ENCODE data around the gene DGCR2.
"Not testable (repeated sequence)": the region's sequence is repeated elsewhere in the genome, so short reads cannot be mapped to it uniquely, and the experiment has no call there.

DGCR2 gene

DNA sequence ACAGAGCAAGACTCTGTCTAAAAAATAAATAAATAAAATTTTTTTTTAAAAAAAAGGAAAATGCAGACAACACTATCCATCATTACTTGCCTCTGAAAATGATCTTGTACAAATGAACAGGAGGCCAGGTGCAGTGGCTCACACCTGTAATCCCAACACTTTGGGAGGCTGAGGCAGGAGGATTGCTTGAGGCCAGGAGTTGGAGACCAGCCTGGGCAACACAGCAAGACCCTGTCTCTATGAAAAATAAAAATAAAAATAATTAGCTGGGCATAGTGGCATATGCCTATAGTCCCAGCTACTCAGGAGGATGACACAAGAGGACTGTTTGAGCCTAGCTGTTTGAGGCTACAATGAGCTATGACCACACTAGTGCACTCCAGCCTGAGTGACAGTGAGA, 49.4 kb downstream of the DGCR2 start:
- not testable (repeated sequence) for DNase-seq

GRCh38 chr22:19070397-19071169, 51.6 kb downstream of the DGCR2 start:
- DNase-seq = no peak

DNA sequence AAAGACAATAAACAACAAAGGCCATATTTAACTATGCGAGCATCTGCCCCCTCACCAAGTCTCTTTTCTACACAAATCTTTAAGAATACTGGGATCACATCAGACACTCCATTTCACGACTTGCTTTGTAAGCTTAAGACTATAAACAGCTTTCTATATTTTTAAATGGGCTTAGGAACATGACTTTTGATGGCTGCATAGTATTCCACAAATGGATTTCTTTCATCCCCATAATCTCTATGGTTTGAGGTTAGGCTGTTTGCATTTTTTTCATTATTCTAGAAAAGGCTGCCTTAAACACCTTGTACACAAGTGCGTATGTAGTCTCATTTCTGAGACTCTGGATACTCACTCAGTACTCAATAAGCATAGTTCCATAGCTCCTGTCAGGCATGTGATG, 52.8 kb downstream of the DGCR2 start:
- DNase-seq = no peak

- DNase-seq = no peak
These were observed 53.4 kb downstream of the DGCR2 start for GRCh38 chr22:19068784-19069271.

DNA sequence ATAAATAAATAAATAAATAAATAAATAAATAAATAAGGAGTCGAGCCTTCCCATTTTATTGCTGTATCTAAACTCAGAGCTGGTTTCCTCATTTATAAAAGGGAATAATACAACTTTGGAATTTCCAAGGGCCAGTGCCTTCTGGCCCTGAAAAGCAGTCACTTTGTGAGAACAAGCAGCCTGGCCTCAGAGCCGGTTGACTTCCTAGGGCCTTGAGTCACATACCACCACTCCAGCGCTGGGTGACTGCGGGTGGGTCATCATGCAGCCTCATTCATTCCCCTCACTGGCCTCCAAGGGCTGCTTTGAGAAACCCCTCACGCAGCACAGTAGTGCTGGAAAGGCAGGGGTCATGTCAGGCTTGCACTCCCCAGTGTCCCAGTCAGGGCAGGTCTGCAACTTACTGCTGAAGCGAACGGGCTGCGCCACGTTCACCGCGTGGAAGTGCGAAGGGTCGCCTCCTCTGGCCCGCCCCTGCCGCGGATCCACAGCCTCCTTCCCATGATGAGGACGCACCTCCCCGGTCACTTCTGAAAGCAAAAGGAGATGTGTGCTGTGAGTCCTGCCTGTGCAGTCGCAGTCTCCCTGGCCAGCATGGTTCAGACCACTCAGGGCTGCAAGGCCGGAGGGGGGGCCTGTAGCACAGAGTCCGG, 54.4 kb downstream of the DGCR2 start:
- no peak for DNase-seq

GRCh38 chr22:19066531-19067271, 55.5 kb downstream of the DGCR2 start:
- DNase-seq = no peak

- DNase-seq = no peak
These were observed 56.3 kb downstream of the DGCR2 start for GRCh38 chr22:19065929-19066328.

DNA sequence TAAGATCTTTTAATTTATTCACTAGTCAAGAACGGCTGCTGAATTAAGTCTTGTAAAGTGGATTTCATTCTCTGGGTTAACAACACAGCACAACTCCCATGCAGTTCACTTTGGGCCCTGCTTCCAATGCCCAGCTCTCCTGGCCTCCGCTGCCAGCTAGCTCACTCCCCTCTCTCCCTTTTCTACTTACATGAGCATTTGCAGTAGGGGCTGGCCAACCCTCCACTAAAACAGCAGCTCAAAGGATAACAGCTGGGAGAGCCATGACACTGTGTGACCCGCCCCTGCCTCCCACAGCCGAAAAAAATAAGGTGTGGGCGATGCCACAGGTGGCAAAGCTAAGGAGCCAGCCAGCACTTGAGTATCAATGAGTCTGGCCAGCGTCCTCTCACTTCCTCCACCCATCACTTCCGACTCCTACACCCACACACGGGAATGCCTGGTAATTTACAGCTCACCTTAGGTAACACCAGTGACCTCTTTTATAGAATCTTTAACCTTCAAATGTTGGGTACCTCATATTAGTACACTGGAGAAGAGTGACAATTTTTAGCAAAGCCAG, 56.8 kb downstream of the DGCR2 start:
- DNase-seq = no peak

DNA sequence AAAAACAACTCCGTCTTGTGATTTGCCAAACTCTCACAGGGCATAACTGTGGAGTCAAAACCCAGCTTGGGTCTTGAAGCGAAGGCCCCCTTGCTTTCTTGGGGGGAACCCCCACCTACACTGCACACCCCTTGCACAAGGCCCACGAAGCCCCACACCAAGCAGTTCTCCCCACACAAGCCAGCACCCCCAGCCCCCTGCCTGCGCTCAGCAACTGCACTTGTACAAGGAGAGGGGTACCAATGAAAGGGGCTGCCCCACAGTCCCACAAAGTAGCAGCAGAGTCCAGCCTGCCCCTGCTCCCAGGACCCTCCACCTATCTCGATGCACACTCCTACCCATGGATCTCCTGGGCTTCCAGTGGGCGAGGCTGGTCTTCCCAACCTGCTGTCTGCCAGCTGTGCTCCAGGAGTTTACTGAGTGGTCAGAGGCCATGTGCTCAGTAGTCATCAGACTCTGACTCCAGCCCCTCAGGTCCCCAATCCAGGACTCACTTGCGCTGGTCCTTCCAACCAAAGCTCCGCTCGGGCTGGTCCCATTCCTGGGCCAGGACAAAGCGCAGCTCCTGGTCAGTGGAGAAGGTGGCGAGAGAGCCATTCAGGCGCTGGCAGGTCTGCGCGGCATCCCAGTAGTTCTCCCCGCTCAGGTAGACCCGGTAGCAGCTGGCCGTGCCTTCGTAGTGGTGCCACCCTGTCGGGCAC, 57.7 kb downstream of the DGCR2 start:
- no peak for DNase-seq

DNA sequence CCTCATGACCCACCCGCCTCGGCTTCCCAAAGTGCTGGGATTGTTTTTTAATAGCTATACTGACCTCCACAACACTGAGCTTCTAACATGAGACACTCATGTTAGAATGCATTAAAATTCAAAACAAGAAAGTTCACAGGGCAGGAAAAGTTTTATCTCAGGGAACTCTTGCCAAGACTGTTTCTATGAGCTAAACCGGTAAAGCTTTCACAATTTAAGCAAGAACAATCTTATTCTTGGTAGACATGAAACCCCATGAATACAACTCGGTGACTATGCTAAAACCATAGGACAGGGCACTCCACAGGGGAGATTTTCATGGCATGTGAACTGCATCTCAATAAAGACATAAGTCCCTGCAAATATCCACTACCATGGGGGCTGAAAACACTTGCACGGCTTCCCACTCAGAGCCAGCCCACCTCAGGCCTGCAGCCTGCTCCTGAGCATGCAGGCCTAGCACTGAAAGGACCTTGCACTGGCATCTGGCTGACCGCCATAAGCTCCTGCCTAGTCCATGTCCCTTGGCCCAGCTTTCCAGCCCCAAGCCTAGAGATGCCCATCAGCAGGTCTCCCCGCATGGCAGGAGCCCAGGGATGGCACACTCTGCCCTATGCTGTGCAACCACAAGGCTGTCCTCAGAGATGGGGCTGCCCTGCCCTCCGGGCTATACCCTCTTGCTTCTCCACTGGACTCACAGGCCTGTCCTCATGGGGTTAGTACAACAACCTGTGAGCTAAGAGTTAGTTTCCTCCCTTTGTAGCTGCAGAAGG, 58.4 kb downstream of the DGCR2 start:
- no peak for DNase-seq

- DNase-seq = no peak
These were observed 59.3 kb downstream of the DGCR2 start for GRCh38 chr22:19062943-19063308.

- no peak for DNase-seq
These were observed 59.9 kb downstream of the DGCR2 start for GRCh38 chr22:19062139-19062942.

DNA sequence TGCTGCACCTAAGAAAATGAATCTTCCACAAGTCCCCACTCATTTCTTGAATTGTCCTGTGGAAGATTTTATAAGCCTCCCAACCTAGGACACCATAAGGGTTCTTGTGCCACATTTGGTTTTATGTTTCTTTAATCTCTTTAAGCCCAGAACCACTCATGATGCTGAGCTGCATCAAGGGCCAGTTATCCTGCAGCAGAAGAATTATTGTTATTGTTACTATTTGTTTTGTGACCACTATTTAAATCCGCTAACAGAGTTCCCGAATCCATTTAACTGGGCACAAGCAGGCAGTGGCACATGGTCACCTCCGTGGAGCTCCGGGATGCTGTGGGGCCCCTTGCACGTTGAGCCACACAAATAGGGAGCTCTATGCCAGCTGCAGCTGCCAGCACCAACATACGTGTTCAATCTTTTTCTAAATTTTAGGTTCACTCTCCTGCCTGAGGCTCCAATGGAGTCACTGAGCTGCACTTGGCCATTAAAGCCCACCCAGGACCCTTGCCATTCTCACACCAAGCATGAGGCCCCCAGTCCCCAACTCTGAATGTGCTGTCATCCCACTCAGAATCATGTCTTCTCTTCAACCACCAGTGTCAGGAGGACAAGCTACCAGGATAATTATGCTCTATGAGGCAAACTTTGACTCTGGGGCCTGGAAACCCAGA, 60.6 kb downstream of the DGCR2 start:
- DNase-seq = no peak

DNA sequence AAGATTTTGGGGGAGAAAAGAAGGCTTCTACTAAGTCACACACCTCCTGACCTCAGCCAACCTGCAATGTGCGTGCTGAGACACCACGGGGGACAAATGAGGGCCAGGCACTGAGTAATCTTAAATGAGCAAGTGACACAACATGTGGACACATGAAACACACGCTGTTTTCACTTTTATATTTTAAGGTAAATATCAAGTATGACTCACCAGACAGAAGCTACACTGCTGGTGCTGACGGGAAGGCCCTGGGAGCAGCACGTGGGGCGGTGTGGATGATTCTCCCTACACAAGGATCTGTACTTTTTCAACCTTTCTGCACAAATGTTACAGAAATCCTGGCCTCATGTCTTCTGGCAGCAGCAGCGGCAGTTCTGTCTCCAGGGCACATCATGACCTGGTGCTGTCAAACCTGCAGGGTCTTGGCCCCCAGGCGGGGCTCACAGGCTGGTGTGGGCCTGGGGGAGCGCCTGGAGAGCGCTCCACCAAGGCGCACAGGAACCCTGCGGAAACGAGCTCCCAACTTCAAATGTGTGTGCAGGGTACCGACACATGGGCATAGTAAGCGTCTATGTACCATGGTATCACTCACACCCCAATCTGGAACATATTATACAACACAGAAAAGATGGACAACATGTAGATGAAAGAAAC, 61.7 kb downstream of the DGCR2 start:
- no peak for DNase-seq

DNA sequence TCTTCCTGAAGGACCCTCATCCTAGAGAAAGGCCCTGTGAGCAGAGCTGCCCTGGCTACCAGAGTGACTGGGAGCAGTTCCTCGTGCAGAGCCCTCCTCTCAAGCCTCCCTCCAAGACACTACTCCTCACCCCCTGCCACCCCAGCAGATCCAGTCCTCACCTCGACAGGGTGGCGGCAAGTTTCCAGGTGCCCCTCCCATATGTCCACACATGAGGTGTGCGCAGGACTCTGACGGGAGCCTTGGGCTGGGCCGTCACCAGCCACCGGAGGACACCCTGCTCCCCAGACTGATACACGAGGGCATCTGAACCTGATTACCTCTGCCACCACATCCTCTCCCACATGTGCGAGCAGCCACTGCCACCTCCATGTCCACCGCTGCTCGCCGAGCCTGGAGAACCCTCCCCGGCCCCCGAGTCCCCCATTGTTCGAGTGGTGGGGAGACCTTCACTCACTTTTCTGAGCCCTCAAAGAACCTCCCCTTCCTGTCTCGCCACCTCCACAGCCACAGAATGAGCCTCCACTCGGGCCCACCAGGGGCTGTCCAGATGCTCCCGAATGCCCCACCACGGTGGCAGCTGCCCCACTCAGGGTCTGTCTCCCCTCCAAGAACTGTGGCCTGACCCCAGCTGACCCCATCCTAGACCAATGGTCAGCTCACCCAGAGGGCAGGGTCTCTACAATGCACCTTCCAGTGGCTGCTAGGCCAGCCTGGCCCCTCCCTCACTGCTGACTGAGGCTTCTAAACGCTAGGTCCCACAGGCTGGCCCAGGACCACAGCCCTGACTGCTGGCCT, 62.5 kb downstream of the DGCR2 start:
- DNase-seq = no peak

DNA sequence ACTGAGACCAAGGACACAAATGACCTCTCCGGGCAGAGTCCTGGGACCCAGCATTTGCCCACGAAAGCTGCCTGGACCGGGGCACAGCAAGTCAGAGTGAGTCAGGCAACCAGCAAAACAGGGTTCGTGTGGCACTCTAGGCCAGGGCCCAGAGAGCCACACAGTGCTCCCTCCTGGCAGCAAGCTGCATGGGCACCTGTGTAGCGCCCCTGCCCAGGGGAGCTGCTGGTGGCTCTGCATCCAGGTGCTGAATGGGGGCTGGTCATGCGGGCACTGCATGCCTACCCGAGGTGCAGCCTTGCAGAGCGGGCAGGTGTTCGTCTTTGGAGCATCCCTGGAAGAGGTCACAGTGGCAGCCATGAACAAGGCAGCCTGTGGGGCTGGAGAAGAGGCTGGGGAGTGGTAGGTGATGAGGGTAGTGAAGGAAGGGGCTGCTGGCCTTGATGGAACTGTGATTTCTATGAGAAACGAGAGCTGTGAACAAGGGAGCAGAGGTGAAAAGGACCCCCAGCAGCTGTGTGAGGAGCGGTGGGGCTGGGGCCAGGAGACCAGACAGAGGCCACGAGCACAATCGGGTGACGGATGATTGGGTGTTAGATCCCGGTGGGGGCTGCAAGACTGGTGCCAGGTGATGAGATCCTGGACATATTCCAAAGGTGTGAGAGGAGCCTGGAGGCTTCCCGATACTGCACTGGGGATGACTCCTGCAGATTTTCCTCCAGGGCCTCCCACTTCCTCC, 63.3 kb downstream of the DGCR2 start:
- DNase-seq = no peak

DNA sequence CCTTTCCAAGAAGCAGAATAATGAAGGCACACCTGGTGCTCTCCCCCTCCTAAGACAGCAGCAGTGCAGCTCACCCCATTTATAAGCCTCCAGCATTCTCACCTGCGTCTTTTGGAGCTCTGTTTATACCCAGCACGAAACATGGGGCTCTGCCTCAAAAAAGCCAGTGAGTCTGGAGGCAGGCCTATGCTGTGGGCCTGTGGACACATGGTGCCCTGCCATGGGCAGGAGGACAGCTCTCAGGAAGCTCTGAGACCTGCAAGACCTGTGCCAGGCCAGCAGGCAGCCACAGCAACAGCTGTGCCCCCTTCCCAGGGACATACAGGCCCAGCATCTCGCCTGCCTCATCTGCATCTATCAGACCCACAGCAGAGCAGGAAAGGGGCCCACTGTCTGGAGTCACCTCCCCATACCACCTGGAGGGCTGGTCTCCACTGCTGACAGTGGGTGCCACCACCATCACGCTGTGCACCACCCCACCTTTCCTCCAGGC, 64.2 kb downstream of the DGCR2 start:
- no peak for DNase-seq

- DNase-seq = no peak
These were observed 64.7 kb downstream of the DGCR2 start for GRCh38 chr22:19057539-19057938.

All from MV-4-11 (cell line).